Hepatocyte (in vitro differentiated cells): ENCODE data around the gene ANKS1B.

Source experiments
- EZH2 ChIP-seq: fragments of 200-600 bp; sonication (generic); IDR thresholded peaks from 2 replicates; pipeline ENCODE4 v1.6.1; 2016; ENCODE audit warnings: antibody characterized with exemption, mild to moderate bottlenecking, borderline replicate concordance
- EZH2phosphoT487 ChIP-seq: fragments of 200-600 bp; sonication (generic); IDR thresholded peaks from one replicate; pipeline ENCODE4 v1.6.1; 2018; ENCODE audit warnings: antibody characterized with exemption, mild to moderate bottlenecking, low read depth, moderate library complexity; ENCODE audit not compliant: unreplicated experiment, severe bottlenecking
- TF ChIP-seq, protein P1 (sequence below): fragments of 200-600 bp; sonication (generic); IDR thresholded peaks from 2 replicates; pipeline ENCODE4 v1.5.1; 2016; ENCODE audit warnings: antibody characterized with exemption, mild to moderate bottlenecking; ENCODE audit not compliant: poor library complexity

GRCh38 chr12:99418379-99418778 is 566.4 kb downstream of the ANKS1B start:
- TF ChIP-seq, protein P1, sequence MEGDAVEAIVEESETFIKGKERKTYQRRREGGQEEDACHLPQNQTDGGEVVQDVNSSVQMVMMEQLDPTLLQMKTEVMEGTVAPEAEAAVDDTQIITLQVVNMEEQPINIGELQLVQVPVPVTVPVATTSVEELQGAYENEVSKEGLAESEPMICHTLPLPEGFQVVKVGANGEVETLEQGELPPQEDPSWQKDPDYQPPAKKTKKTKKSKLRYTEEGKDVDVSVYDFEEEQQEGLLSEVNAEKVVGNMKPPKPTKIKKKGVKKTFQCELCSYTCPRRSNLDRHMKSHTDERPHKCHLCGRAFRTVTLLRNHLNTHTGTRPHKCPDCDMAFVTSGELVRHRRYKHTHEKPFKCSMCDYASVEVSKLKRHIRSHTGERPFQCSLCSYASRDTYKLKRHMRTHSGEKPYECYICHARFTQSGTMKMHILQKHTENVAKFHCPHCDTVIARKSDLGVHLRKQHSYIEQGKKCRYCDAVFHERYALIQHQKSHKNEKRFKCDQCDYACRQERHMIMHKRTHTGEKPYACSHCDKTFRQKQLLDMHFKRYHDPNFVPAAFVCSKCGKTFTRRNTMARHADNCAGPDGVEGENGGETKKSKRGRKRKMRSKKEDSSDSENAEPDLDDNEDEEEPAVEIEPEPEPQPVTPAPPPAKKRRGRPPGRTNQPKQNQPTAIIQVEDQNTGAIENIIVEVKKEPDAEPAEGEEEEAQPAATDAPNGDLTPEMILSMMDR, result no peak
- TF ChIP-seq EZH2, result no peak
- no peak for TF ChIP-seq EZH2phosphoT487
